Measurements from ENCODE around the gene NLRX1.

DNA sequence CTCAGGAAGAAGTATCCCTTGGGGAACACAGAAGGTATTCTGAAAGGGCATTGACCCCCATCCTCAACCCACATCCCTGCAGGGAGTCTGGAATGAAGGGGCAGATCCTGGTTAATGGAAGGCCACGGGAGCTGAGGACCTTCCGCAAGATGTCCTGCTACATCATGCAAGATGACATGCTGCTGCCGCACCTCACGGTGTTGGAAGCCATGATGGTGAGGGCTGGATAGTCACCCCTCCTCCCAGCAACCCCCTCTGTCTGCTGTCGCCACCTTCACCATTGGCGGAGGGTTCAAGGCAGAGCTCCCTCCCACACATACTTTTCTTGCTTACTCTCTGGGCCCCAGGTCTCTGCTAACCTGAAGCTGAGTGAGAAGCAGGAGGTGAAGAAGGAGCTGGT lies 14.3 kb upstream of the NLRX1 start:
- TF ChIP-seq, protein P1, sequence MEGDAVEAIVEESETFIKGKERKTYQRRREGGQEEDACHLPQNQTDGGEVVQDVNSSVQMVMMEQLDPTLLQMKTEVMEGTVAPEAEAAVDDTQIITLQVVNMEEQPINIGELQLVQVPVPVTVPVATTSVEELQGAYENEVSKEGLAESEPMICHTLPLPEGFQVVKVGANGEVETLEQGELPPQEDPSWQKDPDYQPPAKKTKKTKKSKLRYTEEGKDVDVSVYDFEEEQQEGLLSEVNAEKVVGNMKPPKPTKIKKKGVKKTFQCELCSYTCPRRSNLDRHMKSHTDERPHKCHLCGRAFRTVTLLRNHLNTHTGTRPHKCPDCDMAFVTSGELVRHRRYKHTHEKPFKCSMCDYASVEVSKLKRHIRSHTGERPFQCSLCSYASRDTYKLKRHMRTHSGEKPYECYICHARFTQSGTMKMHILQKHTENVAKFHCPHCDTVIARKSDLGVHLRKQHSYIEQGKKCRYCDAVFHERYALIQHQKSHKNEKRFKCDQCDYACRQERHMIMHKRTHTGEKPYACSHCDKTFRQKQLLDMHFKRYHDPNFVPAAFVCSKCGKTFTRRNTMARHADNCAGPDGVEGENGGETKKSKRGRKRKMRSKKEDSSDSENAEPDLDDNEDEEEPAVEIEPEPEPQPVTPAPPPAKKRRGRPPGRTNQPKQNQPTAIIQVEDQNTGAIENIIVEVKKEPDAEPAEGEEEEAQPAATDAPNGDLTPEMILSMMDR (IDR thresholded peaks at IDR 0.05; ENCODE audit: insufficient read depth, low read length, poor library complexity, severe bottlenecking) = no peak
- no peak for TF ChIP-seq EZH2phosphoT487 (conservative IDR thresholded peaks at IDR 0.05; ENCODE audit: low read length)

All from SU-DHL-6 (cell line).